Smooth muscle cell (in vitro differentiated cells): Measurements from ENCODE around the gene SBF2. TPM values are rescaled to one million over a fixed set of nuclear protein-coding genes. Genes with fewer than 3 reads are reported as not detected.
A peak's percentile ranks its signal among the peaks of the same experiment; 100 is the strongest.

Source experiments
- DNase-seq: peaks from one replicate; lab custom pipeline; 2025; ENCODE audit not compliant: unreplicated experiment; lab: John Stamatoyannopoulos, UW
- H2AFZ ChIP-seq: fragments of 200-600 bp; sonication (generic); 2 replicates; pipeline ENCODE4 v1.6.0; 2016; ENCODE audit warnings: antibody characterized with exemption, low read depth, mild to moderate bottlenecking
- H3F3A ChIP-seq: fragments of 200-600 bp; sonication (generic); 2 replicates; pipeline ENCODE4 v1.6.0; 2017; ENCODE audit warnings: antibody characterized with exemption, low read depth
- H3K27ac ChIP-seq: fragments of 200-600 bp; sonication (generic); 2 replicates; pipeline ENCODE4 v1.5.1; 2016; ENCODE audit warnings: low read depth, mild to moderate bottlenecking
- H3K27me3 ChIP-seq: fragments of 200-600 bp; sonication (generic); 2 replicates; pipeline ENCODE4 v1.6.1; 2016; ENCODE audit warnings: low read depth, mild to moderate bottlenecking
- H3K36me3 ChIP-seq: fragments of 200-600 bp; sonication (generic); 2 replicates; pipeline ENCODE4 v1.5.1; 2016; ENCODE audit warnings: low read depth
- H3K4me1 ChIP-seq: fragments of 200-600 bp; sonication (generic); 2 replicates; pipeline ENCODE4 v1.5.1; 2016; ENCODE audit warnings: low read depth
- H3K4me2 ChIP-seq: fragments of 200-600 bp; sonication (generic); 2 replicates; pipeline ENCODE4 v1.6.0; 2016; ENCODE audit warnings: mild to moderate bottlenecking
- H3K4me3 ChIP-seq: fragments of 200-600 bp; sonication (generic); 2 replicates; pipeline ENCODE4 v1.5.1; 2016; ENCODE audit warnings: mild to moderate bottlenecking
- H3K79me2 ChIP-seq: fragments of 200-600 bp; sonication (generic); 2 replicates; pipeline ENCODE4 v1.6.0; 2016; ENCODE audit warnings: low read depth, mild to moderate bottlenecking
- H3K9ac ChIP-seq: fragments of 200-600 bp; sonication (generic); 2 replicates; pipeline ENCODE4 v1.6.0; 2016; ENCODE audit warnings: low read depth
- H3K9me3 ChIP-seq: fragments of 200-600 bp; sonication (generic); replicated peaks from 2 replicates; pipeline ENCODE4 v1.5.1; 2016; ENCODE audit warnings: low read depth
- H4K20me1 ChIP-seq: fragments of 200-600 bp; sonication (generic); 2 replicates; pipeline ENCODE4 v1.6.0; 2016; ENCODE audit warnings: low read depth
- WGBS: methylation state at CpG from one replicate; pipeline ENCODE4 v1.1.7; 2016; ENCODE audit warnings: low lambda C conversion rate; 5-methylcytosine and 5-hydroxymethylcytosine counted together
- polyA plus RNA-seq: library from polyadenylated mRNA; unstranded; fragments of >200 nt; fragmentation: Nextera tagmentation; extraction: Ambion mirVana; gene quantifications from 2 replicates; pipeline ENCODE4 v1.2.1, GENCODE V29; 2016
- total RNA-seq: library from RNA; depleted of rRNA; stranded (reverse); fragments of >200 nt; gene quantifications from 2 replicates; pipeline ENCODE4 v1.2.3, GENCODE V29; 2014
- TF ChIP-seq, protein P1 (sequence below): fragments of 200-600 bp; sonication (generic); IDR thresholded peaks from 2 replicates; pipeline ENCODE4 v1.5.1; 2017; ENCODE audit warnings: borderline replicate concordance, mild to moderate bottlenecking, antibody characterized with exemption; ENCODE audit not compliant: insufficient read depth, poor library complexity, severe bottlenecking

The SBF2 gene
- total and polyA plus RNA-seq, 2 experiments from 2014 or later: 19.0 to 80.7 TPM

DNA sequence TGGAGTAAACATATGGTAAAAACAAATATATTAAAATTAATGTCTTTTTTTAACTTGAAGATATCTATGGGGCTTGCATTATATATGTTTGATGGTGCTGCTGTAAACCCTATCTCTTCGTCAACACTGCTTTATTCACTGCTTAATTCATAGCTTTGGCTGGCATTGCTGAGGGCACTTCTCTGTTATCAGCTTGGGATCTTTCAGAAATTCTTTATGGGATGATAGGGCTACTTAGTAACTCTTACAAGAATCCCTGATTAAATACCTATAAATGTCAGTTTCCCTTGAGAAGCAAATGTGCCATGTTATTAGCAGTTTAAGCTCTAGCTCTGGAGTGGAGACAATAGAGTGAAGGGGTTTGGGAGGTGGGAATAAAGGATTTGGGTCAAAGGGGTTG, 517.8 kb downstream of the SBF2 start:
- peaks cover 9% of the 10 kb centered on the region for H3K36me3 ChIP-seq
- no peaks in the 10 kb centered on the region for H3K27me3 ChIP-seq
- no peak overlapping the region for H3K9ac ChIP-seq
- peaks cover 5% of the 10 kb centered on the region for H3F3A ChIP-seq
- no peaks in the 10 kb centered on the region for H3K9me3 ChIP-seq
- no peak overlapping the region for H3K4me2 ChIP-seq
- H4K20me1 ChIP-seq: no peaks in the 10 kb centered on the region
- TF ChIP-seq, protein P1, sequence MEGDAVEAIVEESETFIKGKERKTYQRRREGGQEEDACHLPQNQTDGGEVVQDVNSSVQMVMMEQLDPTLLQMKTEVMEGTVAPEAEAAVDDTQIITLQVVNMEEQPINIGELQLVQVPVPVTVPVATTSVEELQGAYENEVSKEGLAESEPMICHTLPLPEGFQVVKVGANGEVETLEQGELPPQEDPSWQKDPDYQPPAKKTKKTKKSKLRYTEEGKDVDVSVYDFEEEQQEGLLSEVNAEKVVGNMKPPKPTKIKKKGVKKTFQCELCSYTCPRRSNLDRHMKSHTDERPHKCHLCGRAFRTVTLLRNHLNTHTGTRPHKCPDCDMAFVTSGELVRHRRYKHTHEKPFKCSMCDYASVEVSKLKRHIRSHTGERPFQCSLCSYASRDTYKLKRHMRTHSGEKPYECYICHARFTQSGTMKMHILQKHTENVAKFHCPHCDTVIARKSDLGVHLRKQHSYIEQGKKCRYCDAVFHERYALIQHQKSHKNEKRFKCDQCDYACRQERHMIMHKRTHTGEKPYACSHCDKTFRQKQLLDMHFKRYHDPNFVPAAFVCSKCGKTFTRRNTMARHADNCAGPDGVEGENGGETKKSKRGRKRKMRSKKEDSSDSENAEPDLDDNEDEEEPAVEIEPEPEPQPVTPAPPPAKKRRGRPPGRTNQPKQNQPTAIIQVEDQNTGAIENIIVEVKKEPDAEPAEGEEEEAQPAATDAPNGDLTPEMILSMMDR: no peak
- H3K4me1 ChIP-seq: peaks cover 14% of the 10 kb centered on the region
- H3K27ac ChIP-seq: no peak overlapping the region
- 90% methylated on average over 1 of the region's 1 CpG for WGBS
- H3K4me3 ChIP-seq: no peak overlapping the region
- no peak for DNase-seq
- H3K79me2 ChIP-seq: no peaks in the 10 kb centered on the region
- H2AFZ ChIP-seq: no peak overlapping the region

DNA sequence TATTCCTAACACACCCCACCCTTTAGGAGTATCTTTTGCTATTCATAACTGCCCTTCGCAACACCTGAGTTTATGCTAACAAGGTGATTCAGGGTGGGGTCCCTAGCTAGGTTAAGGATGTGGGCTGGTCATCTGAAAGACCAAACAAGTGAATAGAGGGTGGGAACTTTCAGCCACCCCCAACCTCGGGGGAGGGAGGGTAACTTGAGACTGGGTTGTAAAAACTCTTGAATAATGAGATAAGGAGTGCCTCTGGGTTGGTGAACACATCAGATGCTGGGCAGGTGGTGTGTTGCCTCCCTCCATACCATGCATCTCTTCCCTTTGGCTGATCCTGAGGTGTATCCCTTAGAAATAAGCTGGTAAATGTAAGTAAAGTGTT, 518.6 kb downstream of the SBF2 start:
- no peaks in the 10 kb centered on the region for H3K9me3 ChIP-seq
- no peaks in the 10 kb centered on the region for H4K20me1 ChIP-seq
- peaks cover 5% of the 10 kb centered on the region for H3F3A ChIP-seq
- no peak overlapping the region for H3K4me3 ChIP-seq
- H3K36me3 ChIP-seq: peaks cover 9% of the 10 kb centered on the region
- peak overlapping the region; percentile 8 for H3K27ac ChIP-seq
- H3K4me2 ChIP-seq: peak overlapping the region; percentile 5
- peaks cover 14% of the 10 kb centered on the region for H3K4me1 ChIP-seq
- H3K79me2 ChIP-seq: no peaks in the 10 kb centered on the region
- H2AFZ ChIP-seq: no peak overlapping the region
- TF ChIP-seq, protein P1: no peak
- 38% methylated on average over 2 of the region's 2 CpGs for WGBS
- no peaks in the 10 kb centered on the region for H3K27me3 ChIP-seq
- no peak for DNase-seq
- H3K9ac ChIP-seq: no peak overlapping the region

DNA sequence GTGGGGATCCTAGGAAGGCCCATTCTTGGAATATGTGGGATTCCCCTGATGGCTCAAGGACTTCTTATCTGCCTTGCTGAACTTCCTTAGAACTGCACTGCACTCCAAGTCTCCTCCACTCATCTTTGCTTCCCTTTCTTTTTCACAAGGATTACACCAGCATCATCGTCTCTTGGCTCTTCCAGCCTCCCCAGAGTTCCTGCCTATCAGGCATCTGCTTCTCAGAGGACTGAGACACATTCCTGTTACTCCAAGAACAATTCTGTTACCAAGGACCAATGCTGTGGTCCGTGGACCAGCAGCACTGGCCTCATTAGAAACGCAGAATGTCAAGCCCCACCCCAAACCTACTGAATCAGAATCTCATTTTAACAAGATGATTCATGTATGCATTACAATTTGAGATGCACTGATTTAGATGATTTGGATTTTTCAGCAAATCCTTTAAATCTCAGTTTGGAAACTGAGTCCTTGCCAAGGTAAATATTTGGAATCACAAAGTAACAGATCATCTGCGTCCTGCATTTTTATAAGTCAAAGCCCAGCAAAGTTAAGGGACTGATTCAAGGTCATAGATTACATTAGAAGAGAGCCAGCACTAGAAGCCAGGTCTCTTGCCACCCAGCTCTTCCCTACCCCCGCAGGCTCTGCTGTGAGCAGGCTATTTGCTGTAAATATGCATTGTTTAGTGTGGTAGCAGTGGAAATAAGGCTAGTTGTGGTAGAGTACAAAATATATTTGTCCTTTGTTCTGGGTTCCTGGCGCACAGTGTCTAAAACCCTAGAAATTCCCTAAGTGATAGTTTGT, 519.2 kb downstream of the SBF2 start:
- H3K9me3 ChIP-seq: no peaks in the 10 kb centered on the region
- peak overlapping the region; percentile 5 for H3K4me2 ChIP-seq
- peak overlapping the region; percentile 8 for H3K27ac ChIP-seq
- H3K4me1 ChIP-seq: peaks cover 14% of the 10 kb centered on the region
- 49% methylated on average over 6 of the region's 6 CpGs for WGBS
- TF ChIP-seq, protein P1: no peak
- H2AFZ ChIP-seq: no peak overlapping the region
- no peak overlapping the region for H3K4me3 ChIP-seq
- H4K20me1 ChIP-seq: no peaks in the 10 kb centered on the region
- peaks cover 6% of the 10 kb centered on the region for H3K36me3 ChIP-seq
- H3K79me2 ChIP-seq: no peaks in the 10 kb centered on the region
- H3K27me3 ChIP-seq: no peaks in the 10 kb centered on the region
- H3F3A ChIP-seq: peaks cover 5% of the 10 kb centered on the region
- no peak overlapping the region for H3K9ac ChIP-seq
- DNase-seq: no peak

DNA sequence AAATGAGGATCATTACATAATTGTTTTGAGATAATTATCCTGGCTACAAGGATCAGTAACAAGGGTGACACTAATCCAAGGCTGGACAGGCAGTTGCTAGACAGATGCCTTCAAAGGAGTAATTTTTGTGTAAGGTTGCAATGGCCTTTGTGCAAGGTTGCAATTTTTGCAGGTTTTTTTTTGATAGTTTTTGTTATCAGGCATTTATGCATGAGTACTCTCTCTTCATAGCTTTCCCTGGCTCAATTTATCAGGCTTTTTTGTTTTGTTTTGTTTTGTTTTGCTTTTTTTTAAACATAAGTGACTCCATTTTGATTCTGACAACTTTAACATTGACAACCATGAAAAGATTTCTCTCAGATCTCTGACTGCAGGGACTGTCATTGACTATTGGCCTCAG, 519.9 kb downstream of the SBF2 start:
- Histone ChIP-seq H4K20me1 (no peaks in the 10 kb centered on the region), H3F3A (peaks cover 5% of the 10 kb centered on the region), H3K9ac (no peak overlapping the region), H3K36me3 (no peaks in the 10 kb centered on the region), H2AFZ (no peak overlapping the region), H3K4me3 (no peak overlapping the region), H3K9me3 (no peaks in the 10 kb centered on the region), H3K79me2 (no peaks in the 10 kb centered on the region), H3K4me1 (peaks cover 14% of the 10 kb centered on the region), H3K27ac (no peak overlapping the region), H3K4me2 (no peak overlapping the region), H3K27me3 (no peaks in the 10 kb centered on the region)
- TF ChIP-seq, protein P1: no peak
- DNase-seq: no peak
